H9 (cell line): Measurements from ENCODE around the gene IMMP2L. TPM values are rescaled to one million over a fixed set of nuclear protein-coding genes. Genes with fewer than 3 reads are reported as not detected.

Experiments used
- DNase-seq: peaks from one replicate; pipeline ENCODE4 v3.0.0-alpha.2; 2017
- H2AFZ ChIP-seq: one replicate; pipeline ENCODE4 v1.6.1; 2013; ENCODE audit warnings: mild to moderate bottlenecking, low read length, control low read depth, moderate library complexity
- H2AK5ac ChIP-seq: 2 replicates; pipeline ENCODE4 v1.6.1; 2013; ENCODE audit warnings: low read length, control low read depth, mixed read lengths; ENCODE audit not compliant: insufficient read length
- H2BK120ac ChIP-seq: one replicate; pipeline ENCODE4 v1.6.1; 2013; ENCODE audit warnings: low read depth, mild to moderate bottlenecking, low read length, control low read depth, inconsistent platforms; ENCODE audit not compliant: poor library complexity, severe bottlenecking
- H2BK12ac ChIP-seq: 2 replicates; pipeline ENCODE4 v1.6.1; 2013; ENCODE audit warnings: low read length, control low read depth, mixed read lengths, low read depth; ENCODE audit not compliant: insufficient read length
- H2BK15ac ChIP-seq: 2 replicates; pipeline ENCODE4 v1.6.1; 2013; ENCODE audit warnings: low read depth, low read length, control low read depth
- H2BK20ac ChIP-seq: one replicate; pipeline ENCODE4 v1.6.1; 2013; ENCODE audit warnings: low read depth, mild to moderate bottlenecking, low read length, control low read depth, inconsistent platforms; ENCODE audit not compliant: poor library complexity, severe bottlenecking
- H2BK5ac ChIP-seq: 2 replicates; pipeline ENCODE4 v1.6.1; 2013; ENCODE audit warnings: low read length, control low read depth, mixed read lengths; ENCODE audit not compliant: insufficient read length
- H3K14ac ChIP-seq: 2 replicates; pipeline ENCODE4 v1.6.1; 2013; ENCODE audit warnings: low read length, control low read depth; ENCODE audit not compliant: insufficient read depth
- H3K18ac ChIP-seq: 2 replicates; pipeline ENCODE4 v1.6.1; 2013; ENCODE audit warnings: low read depth, mild to moderate bottlenecking, mixed read lengths, low read length, control low read depth; ENCODE audit not compliant: insufficient read length
- H3K23ac ChIP-seq: 2 replicates; pipeline ENCODE4 v1.6.1; 2013; ENCODE audit warnings: low read length, control low read depth, mixed read lengths, low read depth; ENCODE audit not compliant: insufficient read length
- H3K23me2 ChIP-seq: 2 replicates; pipeline ENCODE4 v1.6.1; 2013; ENCODE audit warnings: low read depth, mild to moderate bottlenecking, mixed read lengths, low read length, control low read depth; ENCODE audit not compliant: insufficient read length, poor library complexity, severe bottlenecking
- H3K27ac ChIP-seq: 2 replicates; pipeline ENCODE4 v1.5.1; 2013; ENCODE audit warnings: low read length, control low read depth, mixed read lengths, low read depth; ENCODE audit not compliant: insufficient read length
- H3K27me3 ChIP-seq: 2 replicates; pipeline ENCODE4 v1.6.1; 2013; ENCODE audit warnings: low read length, control low read depth, inconsistent platforms; ENCODE audit not compliant: insufficient read depth
- H3K4ac ChIP-seq: 2 replicates; pipeline ENCODE4 v1.6.1; 2013; ENCODE audit warnings: low read depth, mild to moderate bottlenecking, control low read depth, inconsistent platforms, low read length, moderate library complexity
- H3K4me1 ChIP-seq: 2 replicates; pipeline ENCODE4 v1.6.1; 2013; ENCODE audit warnings: low read length, control low read depth, inconsistent platforms; ENCODE audit not compliant: insufficient read depth
- H3K4me2 ChIP-seq: 2 replicates; pipeline ENCODE4 v1.6.1; 2013; ENCODE audit warnings: low read length, control low read depth, mixed read lengths; ENCODE audit not compliant: insufficient read length, insufficient read depth
- H3K56ac ChIP-seq: 2 replicates; pipeline ENCODE4 v1.6.1; 2013; ENCODE audit warnings: low read depth, mild to moderate bottlenecking, mixed read lengths, low read length, control low read depth; ENCODE audit not compliant: insufficient read length
- H3K79me1 ChIP-seq: 2 replicates; pipeline ENCODE4 v1.6.1; 2013; ENCODE audit warnings: low read depth, mild to moderate bottlenecking, moderate library complexity, low read length, control low read depth, inconsistent platforms; ENCODE audit not compliant: insufficient read depth, poor library complexity, severe bottlenecking
- H3K79me2 ChIP-seq: 2 replicates; pipeline ENCODE4 v1.6.1; 2013; ENCODE audit warnings: low read length, control low read depth, inconsistent platforms; ENCODE audit not compliant: insufficient read depth
- H3K9ac ChIP-seq: 2 replicates; pipeline ENCODE4 v1.6.1; 2013; ENCODE audit warnings: low read length, control low read depth, mixed read lengths; ENCODE audit not compliant: insufficient read length; ENCODE audit errors: extremely low read depth
- H3K9me3 ChIP-seq: one replicate; pipeline ENCODE4 v1.6.1; 2013; ENCODE audit warnings: low read depth, low read length, inconsistent platforms; ENCODE audit not compliant: control insufficient read depth
- H3T11ph ChIP-seq: one replicate; pipeline ENCODE4 v1.6.1; 2013; ENCODE audit warnings: mild to moderate bottlenecking, low read length, control low read depth, inconsistent platforms
- H4K20me1 ChIP-seq: one replicate; pipeline ENCODE4 v1.6.1; 2013; ENCODE audit not compliant: control insufficient read depth, insufficient read length, insufficient read depth
- H4K5ac ChIP-seq: 2 replicates; pipeline ENCODE4 v1.6.1; 2013; ENCODE audit warnings: low read depth, mild to moderate bottlenecking, mixed read lengths, low read length, control low read depth; ENCODE audit not compliant: insufficient read length
- H4K8ac ChIP-seq: replicated peaks from 2 replicates; pipeline ENCODE4 v1.6.1; 2013; ENCODE audit warnings: low read length, control low read depth, mixed read lengths, low read depth; ENCODE audit not compliant: insufficient read length
- H4K91ac ChIP-seq: 2 replicates; pipeline ENCODE4 v1.6.1; 2013; ENCODE audit warnings: low read depth, mild to moderate bottlenecking, moderate library complexity, mixed read lengths, low read length, control low read depth; ENCODE audit not compliant: insufficient read length
- H3K27ac Mint-ChIP-seq, 3 experiments: 2 replicates in 2 of 3; 3 replicates in 1 of 3; pipeline ENCODE4 v1.8.0; 2020 to 2021; ENCODE audit warnings: mixed read lengths in 3 of 3, mild to moderate bottlenecking in 1 of 3, moderate library complexity in 1 of 3
- H3K27me3 Mint-ChIP-seq: 2 replicates; pipeline ENCODE4 v1.8.0; 2021; ENCODE audit warnings: low read depth, mild to moderate bottlenecking, moderate library complexity, mixed read lengths
- H3K36me3 Mint-ChIP-seq, 3 experiments: 2 replicates in 2 of 3; 3 replicates in 1 of 3; pipeline ENCODE4 v1.8.0; 2020 to 2021; ENCODE audit warnings: low read depth in 3 of 3, mixed read lengths in 3 of 3; ENCODE audit not compliant: insufficient read depth in 1 of 3
- H3K4me1 Mint-ChIP-seq, 2 experiments: 2 replicates each; pipeline ENCODE4 v1.8.0; 2020; ENCODE audit warnings: mixed read lengths in 2 of 2
- H3K4me3 Mint-ChIP-seq, 2 experiments: 2 replicates in 1 of 2; 3 replicates in 1 of 2; pipeline ENCODE4 v1.8.0; 2020 to 2021; ENCODE audit warnings: mild to moderate bottlenecking in 2 of 2, mixed read lengths in 2 of 2, moderate library complexity in 1 of 2
- H3K9me3 Mint-ChIP-seq, 2 experiments: 2 replicates in 1 of 2; 3 replicates in 1 of 2; pipeline ENCODE4 v1.8.0; 2020; ENCODE audit warnings: mild to moderate bottlenecking in 2 of 2, mixed read lengths in 2 of 2, moderate library complexity in 1 of 2
- WGBS: extraction: QIAGEN DNeasy Blood & Tissue Kit; methylation state at CpG from one replicate; pipeline ENCODE4 v1.1.7; 2013; ENCODE audit warnings: missing lambda C conversion rate, low lambda C conversion rate, mixed read lengths; ENCODE audit not compliant: insufficient read length; ENCODE audit errors: extremely low coverage; 5-methylcytosine and 5-hydroxymethylcytosine counted together
- total RNA-seq: library from RNA; stranded (reverse); gene quantifications from 2 replicates; pipeline ENCODE4 v1.2.1, GENCODE V29; 2021
- TF ChIP-seq, protein P1 (sequence below): fragments of 200-600 bp; sonication (generic); conservative IDR thresholded peaks from 3 replicates; pipeline ENCODE4 v1.8.0; 2021; ENCODE audit warnings: antibody characterized with exemption, mild to moderate bottlenecking

The IMMP2L gene
- total RNA-seq, 1 experiment from 2014 or later: 14.7 TPM

DNA sequence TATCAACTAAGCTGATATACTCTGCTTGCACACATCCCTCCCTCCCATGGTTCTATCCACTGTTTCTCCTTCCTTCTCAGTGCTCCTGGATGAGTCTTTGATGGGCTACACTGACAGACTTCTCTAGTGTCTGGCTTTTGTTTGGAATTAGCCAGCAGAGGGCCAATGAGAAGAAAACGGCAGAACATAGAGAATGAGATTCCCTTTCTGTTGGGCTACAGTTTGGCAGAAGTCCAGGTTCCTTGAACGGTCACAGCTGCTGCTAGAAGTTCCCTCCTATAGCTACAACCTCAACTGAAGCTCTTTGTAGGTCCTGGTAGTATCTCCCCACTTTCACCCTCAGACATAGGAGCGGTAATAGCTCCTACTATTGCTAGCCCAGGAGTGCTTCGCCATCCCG, 722.4 kb downstream of the IMMP2L start:
- Mint-ChIP-seq H3K4me1 (peaks cover 29 to 32% of the 10 kb centered on the region in 2 experiments), H3K4me3 (no peak overlapping the region), H3K9me3 (peaks cover 0 to 4% of the 10 kb centered on the region in 2 experiments; a peak in 3 of 5 replicates), H3K27me3 (no peaks in the 10 kb centered on the region; the same call in 1 of the 2 replicates), H3K27ac (peak overlapping the region in 1 of 3 experiments; percentile 9; a peak in 1 of 7 replicates), H3K36me3 (peaks cover 0 to 2% (median 0%) of the 10 kb centered on the region in 3 experiments; a peak in 1 of 7 replicates)
- Histone ChIP-seq H2BK15ac (no peak overlapping the region), H4K5ac (no peak overlapping the region), H4K91ac (no peak overlapping the region), H3K56ac (no peak overlapping the region), H2BK20ac (no peak overlapping the region), H2AFZ (no peak overlapping the region), H3K79me1 (no peaks in the 10 kb centered on the region), H3K23me2 (no peaks in the 10 kb centered on the region), H2BK5ac (no peak overlapping the region), H3K9ac (no peak overlapping the region), H3K14ac (no peak overlapping the region), H2BK12ac (no peak overlapping the region), H3K9me3 (no peaks in the 10 kb centered on the region), H4K20me1 (no peaks in the 10 kb centered on the region), H3K4me1 (no peaks in the 10 kb centered on the region; the same call in 1 of the 2 replicates), H3K27ac (no peak overlapping the region), H2AK5ac (no peak overlapping the region), H2BK120ac (no peak overlapping the region), H3K18ac (no peak overlapping the region), H4K8ac (no peak overlapping the region), H3K4ac (no peak overlapping the region), H3K27me3 (no peaks in the 10 kb centered on the region), H3K4me2 (no peak overlapping the region), H3K23ac (no peak overlapping the region), H3K79me2 (no peaks in the 10 kb centered on the region), H3T11ph (no peak overlapping the region)
- no CpG with 5 or more reads among the region's 5 CpGs for WGBS
- TF ChIP-seq, protein P1, sequence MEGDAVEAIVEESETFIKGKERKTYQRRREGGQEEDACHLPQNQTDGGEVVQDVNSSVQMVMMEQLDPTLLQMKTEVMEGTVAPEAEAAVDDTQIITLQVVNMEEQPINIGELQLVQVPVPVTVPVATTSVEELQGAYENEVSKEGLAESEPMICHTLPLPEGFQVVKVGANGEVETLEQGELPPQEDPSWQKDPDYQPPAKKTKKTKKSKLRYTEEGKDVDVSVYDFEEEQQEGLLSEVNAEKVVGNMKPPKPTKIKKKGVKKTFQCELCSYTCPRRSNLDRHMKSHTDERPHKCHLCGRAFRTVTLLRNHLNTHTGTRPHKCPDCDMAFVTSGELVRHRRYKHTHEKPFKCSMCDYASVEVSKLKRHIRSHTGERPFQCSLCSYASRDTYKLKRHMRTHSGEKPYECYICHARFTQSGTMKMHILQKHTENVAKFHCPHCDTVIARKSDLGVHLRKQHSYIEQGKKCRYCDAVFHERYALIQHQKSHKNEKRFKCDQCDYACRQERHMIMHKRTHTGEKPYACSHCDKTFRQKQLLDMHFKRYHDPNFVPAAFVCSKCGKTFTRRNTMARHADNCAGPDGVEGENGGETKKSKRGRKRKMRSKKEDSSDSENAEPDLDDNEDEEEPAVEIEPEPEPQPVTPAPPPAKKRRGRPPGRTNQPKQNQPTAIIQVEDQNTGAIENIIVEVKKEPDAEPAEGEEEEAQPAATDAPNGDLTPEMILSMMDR: peak; percentile 53
- no peak for DNase-seq
